T1000 (cell line): ENCODE data around the gene NUDT16L1.

Experiments used
- DNase-seq: peaks from one replicate; lab custom pipeline; 2025; ENCODE audit warnings: mixed read lengths; lab: John Stamatoyannopoulos, UW

NUDT16L1 gene

GRCh38 chr16:4683255-4684057 is 9.9 kb upstream of the NUDT16L1 start:
- DNase-seq: no peak

- DNase-seq: no peak
Observed at GRCh38 chr16:4684058-4684715, 9.2 kb upstream of the NUDT16L1 start.

- DNase-seq: no peak
Observed at GRCh38 chr16:4684763-4685162, 8.6 kb upstream of the NUDT16L1 start.

- no peak for DNase-seq
Observed at GRCh38 chr16:4685292-4685691, 8.1 kb upstream of the NUDT16L1 start.

- DNase-seq: no peak
Observed at GRCh38 chr16:4685776-4686496, 7.4 kb upstream of the NUDT16L1 start.

- no peak for DNase-seq
Observed at GRCh38 chr16:4686497-4687210, 6.7 kb upstream of the NUDT16L1 start.

GRCh38 chr16:4687416-4687815 is 5.9 kb upstream of the NUDT16L1 start:
- no peak for DNase-seq

- DNase-seq: no peak
Observed at GRCh38 chr16:4687946-4688673, 5.3 kb upstream of the NUDT16L1 start.

GRCh38 chr16:4688674-4689045 is 4.7 kb upstream of the NUDT16L1 start:
- DNase-seq: no peak

- DNase-seq: no peak
Observed at GRCh38 chr16:4689091-4689671, 4.2 kb upstream of the NUDT16L1 start.

- no peak for DNase-seq
Observed at GRCh38 chr16:4689864-4690704, 3.3 kb upstream of the NUDT16L1 start.

GRCh38 chr16:4690946-4691665 is 2.3 kb upstream of the NUDT16L1 start:
- DNase-seq: no peak

- DNase-seq: no peak
Observed at GRCh38 chr16:4691666-4692412, 1.5 kb upstream of the NUDT16L1 start.

GRCh38 chr16:4692460-4693295 is 684 bp upstream of the NUDT16L1 start:
- no peak for DNase-seq

- DNase-seq: no peak
Observed at GRCh38 chr16:4693956-4694641, 737 bp downstream of the NUDT16L1 start.

GRCh38 chr16:4694642-4695451 is 1.5 kb downstream of the NUDT16L1 start:
- no peak for DNase-seq
